ENCODE measurements around the gene LRRN4. TPM values are rescaled to one million over a fixed set of nuclear protein-coding genes. Genes with fewer than 3 reads are reported as not detected.
"Not testable (repeated sequence)": the region's sequence is repeated elsewhere in the genome, so short reads cannot be mapped to it uniquely, and the experiment has no call there.

Gene LRRN4
- polyA plus RNA-seq, 2 donors: 0.02 TPM; not detected in 1

DNA sequence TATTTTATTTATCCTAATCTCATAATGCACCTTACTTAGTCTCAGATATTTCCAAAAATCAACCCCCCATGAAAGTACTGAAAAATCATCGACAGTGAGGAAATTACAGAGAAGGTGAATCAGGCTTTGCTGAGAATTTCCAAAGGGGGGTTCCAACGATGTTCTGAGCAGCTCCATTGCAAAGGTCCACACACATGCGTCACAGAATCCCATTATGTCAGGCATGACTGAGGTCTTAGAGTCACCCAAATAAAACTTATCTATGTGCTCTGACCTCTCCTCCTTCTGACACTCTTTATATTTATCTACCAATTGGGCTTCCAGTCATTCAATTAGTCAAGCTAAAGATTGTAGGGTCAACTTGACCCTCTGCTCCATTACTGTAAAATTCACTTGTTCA lies 12.7 kb upstream of the LRRN4 start:
- H3K9me3 ChIP-seq (ENCODE audit: control insufficient read depth in 2 of 2, insufficient read depth in 1 of 2, low read depth in 1 of 2, low read length in 1 of 2): no peaks in the 10 kb centered on the region
- no peak overlapping the region for H3K27ac ChIP-seq (ENCODE audit: low read depth in 2 of 2, low read length in 1 of 2)
- no peaks in the 10 kb centered on the region for H3K4me1 ChIP-seq (ENCODE audit: control insufficient read depth in 2 of 2, insufficient read depth in 2 of 2, low read length in 1 of 2)
- H3K36me3 ChIP-seq (ENCODE audit: control insufficient read depth in 2 of 2, insufficient read depth in 2 of 2, low read length in 1 of 2): peaks cover 0 to 2% of the 10 kb centered on the region in 2 donors
- WGBS, 2 donors: 85 to 87% methylated on average over 3 of the region's 3 CpGs
- no peak overlapping the region for H3K4me3 ChIP-seq (ENCODE audit: low read depth in 1 of 2, low read length in 2 of 2)
- H3K27me3 ChIP-seq (ENCODE audit: control insufficient read depth in 1 of 2, insufficient read depth in 2 of 2, low read length in 2 of 2): no peaks in the 10 kb centered on the region

DNA sequence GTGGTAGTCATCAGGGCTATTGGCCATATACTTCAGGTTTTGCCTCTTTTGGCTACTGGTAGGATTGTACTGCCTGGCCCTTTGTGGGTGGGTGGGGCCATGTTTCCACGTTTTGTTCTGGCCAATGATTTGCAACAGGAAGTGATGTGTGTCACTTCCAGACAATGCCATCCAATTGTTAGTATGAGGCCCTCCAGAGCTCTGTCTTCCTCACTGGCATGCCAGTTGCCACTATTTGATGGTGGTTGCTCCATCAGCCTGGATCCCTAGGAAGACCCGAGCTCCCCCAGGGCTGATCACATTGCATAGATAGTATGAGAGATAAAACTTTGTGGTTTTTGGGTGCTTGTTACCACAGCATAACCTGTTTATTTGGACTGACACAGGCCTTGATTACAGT lies 7.7 kb upstream of the LRRN4 start:
- H3K27me3 ChIP-seq (ENCODE audit: control insufficient read depth in 1 of 2, insufficient read depth in 2 of 2, low read length in 2 of 2): no peaks in the 10 kb centered on the region
- H3K4me1 ChIP-seq (ENCODE audit: control insufficient read depth in 2 of 2, insufficient read depth in 2 of 2, low read length in 1 of 2): no peaks in the 10 kb centered on the region
- no peaks in the 10 kb centered on the region for H3K9me3 ChIP-seq (ENCODE audit: control insufficient read depth in 2 of 2, insufficient read depth in 1 of 2, low read depth in 1 of 2, low read length in 1 of 2)
- 51 to 68% methylated on average over 2 of the region's 2 CpGs for WGBS, 2 donors
- no peaks in the 10 kb centered on the region for H3K36me3 ChIP-seq (ENCODE audit: control insufficient read depth in 2 of 2, insufficient read depth in 2 of 2, low read length in 1 of 2)
- H3K27ac ChIP-seq (ENCODE audit: low read depth in 2 of 2, low read length in 1 of 2): no peak overlapping the region
- no peak overlapping the region for H3K4me3 ChIP-seq (ENCODE audit: low read depth in 1 of 2, low read length in 2 of 2)

DNA sequence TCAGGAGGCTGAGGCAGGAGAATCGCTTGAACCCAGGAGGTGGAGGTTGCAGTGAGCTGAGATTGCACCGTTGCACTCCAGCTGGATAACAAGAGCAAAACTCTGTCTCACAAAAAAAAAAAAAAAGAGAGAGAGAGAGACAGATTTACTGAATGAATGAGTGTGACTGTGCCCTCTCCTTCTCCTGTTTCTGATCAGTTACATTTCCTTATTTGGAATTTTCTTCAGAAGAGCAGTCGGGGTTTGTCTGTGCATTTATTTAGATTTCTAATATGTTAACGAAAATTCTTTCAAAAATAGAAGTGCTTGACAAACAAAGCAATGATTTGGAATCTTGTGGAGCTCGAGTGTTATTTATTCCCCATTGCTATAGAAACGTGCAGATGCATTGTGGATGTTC lies 6.4 kb upstream of the LRRN4 start:
- WGBS, 2 donors: 53 to 63% methylated on average over 6 of the region's 6 CpGs
- Histone ChIP-seq H3K27me3 (ENCODE audit: control insufficient read depth in 1 of 2, insufficient read depth in 2 of 2, low read length in 2 of 2) (no peaks in the 10 kb centered on the region), H3K9me3 (ENCODE audit: control insufficient read depth in 2 of 2, insufficient read depth in 1 of 2, low read depth in 1 of 2, low read length in 1 of 2) (peaks cover 0 to 3% of the 10 kb centered on the region in 2 donors), H3K36me3 (ENCODE audit: control insufficient read depth in 2 of 2, insufficient read depth in 2 of 2, low read length in 1 of 2) (no peaks in the 10 kb centered on the region), H3K4me3 (ENCODE audit: low read depth in 1 of 2, low read length in 2 of 2) (no peak overlapping the region), H3K4me1 (ENCODE audit: control insufficient read depth in 2 of 2, insufficient read depth in 2 of 2, low read length in 1 of 2) (no peaks in the 10 kb centered on the region), H3K27ac (ENCODE audit: low read depth in 2 of 2, low read length in 1 of 2) (no peak overlapping the region)

DNA sequence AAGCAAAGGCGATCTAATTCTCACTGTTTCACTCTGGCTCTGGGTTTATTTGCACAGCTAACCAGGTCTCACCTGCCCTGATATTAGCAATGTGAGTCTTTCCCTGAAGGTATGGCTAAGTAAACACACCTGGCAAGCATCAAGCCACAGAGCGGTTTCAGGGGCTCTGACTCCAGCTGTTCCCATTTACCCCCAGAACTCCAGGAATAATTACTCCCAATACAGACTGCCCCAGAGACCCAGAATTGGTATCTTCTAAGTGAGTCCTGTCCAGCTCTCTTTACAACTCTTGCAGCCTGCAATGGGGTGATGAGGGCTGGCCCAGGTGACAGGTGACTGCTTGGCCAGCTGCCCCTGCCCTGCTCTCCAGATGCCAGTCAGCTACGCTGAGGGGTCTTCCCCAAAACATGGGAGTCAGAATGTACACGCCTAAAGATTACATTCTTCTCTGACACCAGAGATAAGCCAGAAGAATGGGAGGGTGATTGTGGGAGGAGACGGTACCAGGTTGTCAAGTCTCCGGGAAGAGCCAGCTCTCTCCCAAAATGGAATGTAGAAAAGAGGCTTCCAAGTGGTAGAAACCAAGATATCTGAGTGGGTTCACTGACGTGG lies 4.9 kb upstream of the LRRN4 start:
- no peak overlapping the region for H3K27ac ChIP-seq (ENCODE audit: low read depth in 2 of 2, low read length in 1 of 2)
- 35 to 41% methylated on average over 7 of the region's 7 CpGs for WGBS, 2 donors

DNA sequence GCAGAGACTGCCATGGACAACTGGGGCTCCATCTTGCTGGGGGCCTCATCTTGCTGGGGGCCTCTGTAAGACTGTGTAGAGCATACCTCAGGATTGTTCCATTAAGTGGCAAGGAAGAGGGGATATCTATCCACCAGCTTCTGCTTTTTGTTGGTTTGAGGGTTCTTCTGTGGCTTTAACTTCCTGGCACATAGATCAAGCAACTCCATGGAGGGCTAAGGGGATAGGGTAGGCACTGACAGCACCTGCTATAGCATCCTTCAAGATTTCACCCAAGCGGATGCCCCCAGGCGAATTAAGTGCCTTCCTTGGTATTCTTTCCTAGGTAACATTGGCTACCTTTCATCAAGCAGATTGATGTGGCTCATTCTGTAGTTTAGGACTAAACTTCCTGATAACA lies 3.8 kb upstream of the LRRN4 start:
- no peak overlapping the region for H3K4me3 ChIP-seq (ENCODE audit: low read depth in 1 of 2, low read length in 2 of 2)
- WGBS, 2 donors: 76 to 89% methylated on average over 2 of the region's 2 CpGs
- H3K36me3 ChIP-seq (ENCODE audit: control insufficient read depth in 2 of 2, insufficient read depth in 2 of 2, low read length in 1 of 2): no peaks in the 10 kb centered on the region
- H3K4me1 ChIP-seq (ENCODE audit: control insufficient read depth in 2 of 2, insufficient read depth in 2 of 2, low read length in 1 of 2): peaks cover 0 to 1% of the 10 kb centered on the region in 2 donors
- H3K27ac ChIP-seq (ENCODE audit: low read depth in 2 of 2, low read length in 1 of 2): no peak overlapping the region
- H3K9me3 ChIP-seq (ENCODE audit: control insufficient read depth in 2 of 2, insufficient read depth in 1 of 2, low read depth in 1 of 2, low read length in 1 of 2): peaks cover 0 to 3% of the 10 kb centered on the region in 2 donors
- no peaks in the 10 kb centered on the region for H3K27me3 ChIP-seq (ENCODE audit: control insufficient read depth in 1 of 2, insufficient read depth in 2 of 2, low read length in 2 of 2)

More for the DNA sequence above, 4.9 kb upstream of the LRRN4 start:
- peaks cover 0 to 3% of the 10 kb centered on the region in 2 donors for H3K9me3 ChIP-seq (ENCODE audit: control insufficient read depth in 2 of 2, insufficient read depth in 1 of 2, low read depth in 1 of 2, low read length in 1 of 2)
- H3K27me3 ChIP-seq (ENCODE audit: control insufficient read depth in 1 of 2, insufficient read depth in 2 of 2, low read length in 2 of 2): no peaks in the 10 kb centered on the region
- H3K4me1 ChIP-seq (ENCODE audit: control insufficient read depth in 2 of 2, insufficient read depth in 2 of 2, low read length in 1 of 2): no peaks in the 10 kb centered on the region
- no peaks in the 10 kb centered on the region for H3K36me3 ChIP-seq (ENCODE audit: control insufficient read depth in 2 of 2, insufficient read depth in 2 of 2, low read length in 1 of 2)
- H3K4me3 ChIP-seq (ENCODE audit: low read depth in 1 of 2, low read length in 2 of 2): no peak overlapping the region

DNA sequence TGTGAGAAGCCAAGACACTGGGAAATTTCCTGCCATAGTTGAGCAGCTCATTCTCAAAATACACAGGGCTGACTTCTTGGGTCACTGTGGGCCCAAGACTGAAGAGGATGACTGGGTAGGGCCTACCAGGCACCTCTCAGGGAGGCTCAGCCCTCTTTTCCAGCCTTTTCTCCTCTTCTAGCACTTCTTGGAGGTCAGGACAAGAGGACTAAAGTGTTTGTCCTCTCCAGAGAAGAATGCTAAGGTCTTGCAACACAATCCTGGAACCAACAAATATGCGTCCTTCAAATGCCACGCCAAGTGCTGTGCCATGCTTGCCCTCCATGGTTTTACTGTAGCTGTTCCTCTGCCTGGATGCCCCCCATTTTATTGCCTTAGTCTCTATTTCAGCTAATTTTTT lies 3.3 kb upstream of the LRRN4 start:
- H3K4me1 ChIP-seq (ENCODE audit: control insufficient read depth in 2 of 2, insufficient read depth in 2 of 2, low read length in 1 of 2): peaks cover 4 to 7% of the 10 kb centered on the region in 2 donors
- H3K9me3 ChIP-seq (ENCODE audit: control insufficient read depth in 2 of 2, insufficient read depth in 1 of 2, low read depth in 1 of 2, low read length in 1 of 2): peaks cover 0 to 3% of the 10 kb centered on the region in 2 donors
- H3K27me3 ChIP-seq (ENCODE audit: control insufficient read depth in 1 of 2, insufficient read depth in 2 of 2, low read length in 2 of 2): no peaks in the 10 kb centered on the region
- H3K4me3 ChIP-seq (ENCODE audit: low read depth in 1 of 2, low read length in 2 of 2): no peak overlapping the region
- no peaks in the 10 kb centered on the region for H3K36me3 ChIP-seq (ENCODE audit: control insufficient read depth in 2 of 2, insufficient read depth in 2 of 2, low read length in 1 of 2)
- WGBS, 2 donors: 97 to 100% methylated on average over 2 of the region's 2 CpGs
- no peak overlapping the region for H3K27ac ChIP-seq (ENCODE audit: low read depth in 2 of 2, low read length in 1 of 2)

DNA sequence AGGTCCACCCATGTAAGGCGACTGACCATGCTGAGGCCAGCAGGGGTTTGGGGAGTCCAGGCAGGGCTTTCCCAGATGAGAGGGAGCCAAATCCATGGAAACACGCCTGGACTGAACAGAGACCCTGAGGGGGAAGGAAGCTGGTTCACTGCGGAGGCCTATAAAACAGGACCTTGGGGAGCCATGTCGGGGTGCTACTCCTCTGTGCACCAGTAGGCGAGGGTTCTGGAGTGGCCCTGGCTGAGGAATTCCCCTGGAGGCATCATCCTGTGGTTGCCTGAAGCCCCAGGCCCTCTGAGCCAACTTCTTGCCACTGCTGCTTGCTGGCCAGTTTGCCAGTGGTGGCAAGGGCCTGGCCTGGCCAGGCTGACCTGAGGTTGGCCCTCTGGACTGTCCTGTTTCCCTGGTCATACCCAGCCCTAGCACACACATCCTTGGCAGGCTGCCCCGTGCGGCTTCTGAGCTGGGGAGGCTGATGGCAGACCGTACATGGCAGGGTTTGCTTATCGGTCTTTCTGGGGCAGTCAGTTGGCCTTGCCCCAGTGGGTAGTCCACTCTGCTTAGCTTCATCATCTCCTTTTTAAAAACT lies 2.2 kb upstream of the LRRN4 start:
- Histone ChIP-seq H3K4me3 (ENCODE audit: low read depth in 1 of 2, low read length in 2 of 2) (no peak overlapping the region), H3K36me3 (ENCODE audit: control insufficient read depth in 2 of 2, insufficient read depth in 2 of 2, low read length in 1 of 2) (no peaks in the 10 kb centered on the region), H3K4me1 (ENCODE audit: control insufficient read depth in 2 of 2, insufficient read depth in 2 of 2, low read length in 1 of 2) (peaks cover 4 to 11% of the 10 kb centered on the region in 2 donors), H3K9me3 (ENCODE audit: control insufficient read depth in 2 of 2, insufficient read depth in 1 of 2, low read depth in 1 of 2, low read length in 1 of 2) (peaks cover 0 to 3% of the 10 kb centered on the region in 2 donors), H3K27ac (ENCODE audit: low read depth in 2 of 2, low read length in 1 of 2) (no peak overlapping the region), H3K27me3 (ENCODE audit: control insufficient read depth in 1 of 2, insufficient read depth in 2 of 2, low read length in 2 of 2) (peaks cover 0 to 2% of the 10 kb centered on the region in 2 donors)
- 86 to 89% methylated on average over 9 of the region's 9 CpGs for WGBS, 2 donors

DNA sequence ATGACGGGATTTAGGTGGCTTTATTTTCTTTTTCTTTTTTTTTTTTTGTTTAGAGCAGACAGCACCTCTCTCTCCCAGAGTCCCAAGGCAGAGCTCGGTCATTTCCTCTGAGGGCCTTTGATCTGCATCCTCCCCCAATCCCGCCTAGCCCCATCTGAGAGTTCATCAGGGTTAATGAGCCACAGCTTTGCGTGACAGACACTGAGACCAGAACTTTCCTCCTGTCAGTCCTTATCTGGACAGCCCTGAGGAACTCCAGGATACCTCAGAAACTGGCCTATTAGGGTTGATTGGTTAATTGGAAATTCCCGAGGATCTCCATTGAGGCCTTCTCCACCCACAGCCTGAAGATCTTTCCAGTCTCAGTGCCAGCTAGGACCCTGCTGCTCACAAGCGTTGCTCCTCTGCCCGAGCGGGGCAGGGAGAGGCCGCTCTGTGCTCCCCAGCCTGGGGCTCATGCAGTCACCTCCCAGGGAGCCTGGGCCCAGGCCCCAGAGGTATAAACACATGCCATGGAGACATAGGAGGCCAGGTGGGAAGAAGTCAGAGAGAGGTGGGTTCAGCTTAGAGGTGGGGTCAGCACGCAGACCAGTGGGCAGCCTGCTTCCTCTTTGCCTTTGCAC lies 1.4 kb upstream of the LRRN4 start:
- Histone ChIP-seq H3K4me1 (ENCODE audit: control insufficient read depth in 2 of 2, insufficient read depth in 2 of 2, low read length in 1 of 2) (peaks cover 4 to 11% of the 10 kb centered on the region in 2 donors), H3K36me3 (ENCODE audit: control insufficient read depth in 2 of 2, insufficient read depth in 2 of 2, low read length in 1 of 2) (no peaks in the 10 kb centered on the region), H3K9me3 (ENCODE audit: control insufficient read depth in 2 of 2, insufficient read depth in 1 of 2, low read depth in 1 of 2, low read length in 1 of 2) (peaks cover 0 to 3% of the 10 kb centered on the region in 2 donors), H3K4me3 (ENCODE audit: low read depth in 1 of 2, low read length in 2 of 2) (no peak overlapping the region), H3K27me3 (ENCODE audit: control insufficient read depth in 1 of 2, insufficient read depth in 2 of 2, low read length in 2 of 2) (peaks cover 0 to 10% of the 10 kb centered on the region in 2 donors), H3K27ac (ENCODE audit: low read depth in 2 of 2, low read length in 1 of 2) (peak overlapping the region in 1 of 2 donors; percentile 13)
- 85 to 86% methylated on average over 10 of the region's 10 CpGs for WGBS, 2 donors

DNA sequence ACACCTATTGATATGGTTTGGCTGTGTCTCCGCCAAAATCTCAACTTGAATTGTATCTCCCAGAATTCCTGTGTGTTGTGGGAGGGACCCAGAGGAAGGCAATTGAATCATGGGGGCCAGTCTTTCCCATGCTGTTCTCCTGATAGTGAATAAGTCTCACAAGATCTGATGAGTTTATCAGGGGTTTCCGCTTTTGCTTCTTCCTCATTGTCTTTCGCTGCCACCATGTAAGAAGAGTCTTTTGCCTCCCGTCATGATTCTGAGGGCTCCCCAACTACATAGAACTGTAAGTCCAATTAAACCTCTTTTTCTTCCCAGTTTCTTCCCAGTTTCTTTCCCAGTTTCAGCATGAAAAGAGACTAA lies 810 bp upstream of the LRRN4 start:
- H3K9me3 ChIP-seq (ENCODE audit: control insufficient read depth in 2 of 2, insufficient read depth in 1 of 2, low read depth in 1 of 2, low read length in 1 of 2); H3K27ac ChIP-seq (ENCODE audit: low read depth in 2 of 2, low read length in 1 of 2); H3K27me3 ChIP-seq (ENCODE audit: control insufficient read depth in 1 of 2, insufficient read depth in 2 of 2, low read length in 2 of 2); H3K36me3 ChIP-seq (ENCODE audit: control insufficient read depth in 2 of 2, insufficient read depth in 2 of 2, low read length in 1 of 2); H3K4me3 ChIP-seq (ENCODE audit: low read depth in 1 of 2, low read length in 2 of 2): not testable (repeated sequence)
- H3K4me1 ChIP-seq (ENCODE audit: control insufficient read depth in 2 of 2, insufficient read depth in 2 of 2, low read length in 1 of 2): peaks cover 4 to 11% of the 10 kb centered on the region in 2 donors
- WGBS, 2 donors: 90% methylated on average over 4 of the region's 4 CpGs

Measured in esophagus (tissue), 2 donors.